H1 (cell line): ENCODE data around the gene ATP9B. TPM values are rescaled to one million over a fixed set of nuclear protein-coding genes. Genes with fewer than 3 reads are reported as not detected.

Source experiments
- CTCF ChIA-PET: fragments of 300-600 bp; sonication (Branson Sonifier 250); formaldehyde crosslinking; loops from one replicate; lab custom pipeline; 2021; ENCODE audit not compliant: partially characterized antibody; lab: Charles Lee
- POLR2A ChIA-PET: fragments of 300-600 bp; sonication (Branson Sonifier 250); formaldehyde crosslinking; loops from one replicate; lab custom pipeline; 2021; ENCODE audit warnings: inconsistent platforms; ENCODE audit not compliant: partially characterized antibody; lab: Charles Lee
- DNase-seq, 2 experiments: peaks; one replicate each; pipeline versions ENCODE4 v3.0.0 to v3.0.0-alpha.2; 2010 to 2022; ENCODE audit warnings: low spot score in 2 of 2, low read depth in 1 of 2, mixed read lengths in 1 of 2
- FAIRE-seq: peaks from 2 replicates; lab custom pipeline; 2011; peaks lifted over from hg19 to GRCh38; lab: Jason Lieb, UNC
- H2AFZ ChIP-seq: 2 replicates; pipeline ENCODE4 v1.8.1; 2012; ENCODE audit warnings: low read length, inconsistent platforms
- H2AK5ac ChIP-seq: 2 replicates; pipeline ENCODE4 v1.6.1; 2013; ENCODE audit warnings: low read depth, low read length
- H2BK120ac ChIP-seq: replicated peaks from 2 replicates; pipeline ENCODE3; 2013; ENCODE audit warnings: low read depth, low read length, inconsistent platforms
- H2BK12ac ChIP-seq: 2 replicates; pipeline ENCODE4 v1.6.1; 2013; ENCODE audit warnings: low read depth, low read length
- H2BK15ac ChIP-seq: 2 replicates; pipeline ENCODE4 v1.6.1; 2013; ENCODE audit warnings: low read length
- H2BK20ac ChIP-seq: 2 replicates; pipeline ENCODE4 v1.6.1; 2013; ENCODE audit warnings: low read length
- H2BK5ac ChIP-seq: 2 replicates; pipeline ENCODE4 v1.6.1; 2013; ENCODE audit warnings: low read depth, low read length
- H3K14ac ChIP-seq: 2 replicates; pipeline ENCODE4 v1.6.1; 2013; ENCODE audit warnings: inconsistent platforms; ENCODE audit not compliant: insufficient read length
- H3K18ac ChIP-seq: 2 replicates; pipeline ENCODE4 v1.6.1; 2013; ENCODE audit warnings: low read length; ENCODE audit errors: extremely low read depth
- H3K23ac ChIP-seq: 2 replicates; pipeline ENCODE4 v1.6.1; 2013; ENCODE audit warnings: inconsistent platforms; ENCODE audit not compliant: insufficient read length
- H3K23me2 ChIP-seq: 2 replicates; pipeline ENCODE4 v1.6.1; 2013; ENCODE audit warnings: low read depth, low read length
- H3K27ac ChIP-seq: 2 replicates; pipeline ENCODE4 v1.6.1; 2011; ENCODE audit warnings: low read depth, low read length, inconsistent platforms
- H3K27me3 ChIP-seq, 4 experiments: replicated peaks in 1 of 4; 1 replicate in 1 of 4; 2 replicates in 3 of 4; pipeline versions ENCODE4 v1.6.1 to v1.8.1; 2011 to 2013; ENCODE audit warnings: low read length in 3 of 4, mild to moderate bottlenecking in 3 of 4, inconsistent platforms in 2 of 4, mixed read lengths in 2 of 4, moderate library complexity in 1 of 4; ENCODE audit not compliant: control insufficient read depth in 3 of 4, insufficient read depth in 3 of 4; ENCODE audit errors: extremely low read depth in 1 of 4
- H3K36me3 ChIP-seq, 4 experiments: 2 replicates each; pipeline versions ENCODE4 v1.6.1 to v1.8.1; 2011 to 2013; ENCODE audit warnings: mild to moderate bottlenecking in 4 of 4, low read length in 3 of 4, moderate library complexity in 2 of 4, control low read depth in 1 of 4, inconsistent platforms in 1 of 4; ENCODE audit not compliant: insufficient read depth in 4 of 4, control insufficient read depth in 2 of 4
- H3K4ac ChIP-seq: replicated peaks from 2 replicates; pipeline ENCODE3; 2013; ENCODE audit warnings: low read length, low read depth, mixed read lengths, inconsistent platforms; ENCODE audit not compliant: insufficient read length
- H3K4me1 ChIP-seq, 4 experiments: replicated peaks in 1 of 4; 1 replicate in 1 of 4; 2 replicates in 3 of 4; pipeline versions ENCODE4 v1.6.1 to v1.8.1; 2011 to 2013; ENCODE audit warnings: low read length in 3 of 4, inconsistent platforms in 2 of 4, mixed read lengths in 1 of 4; ENCODE audit not compliant: insufficient read depth in 4 of 4, control insufficient read depth in 3 of 4
- H3K4me2 ChIP-seq, 2 experiments: 2 replicates each; pipeline versions ENCODE4 v1.6.1 to v1.8.1; 2011 to 2013; ENCODE audit warnings: low read depth in 2 of 2, low read length in 2 of 2, control low read depth in 1 of 2, inconsistent platforms in 1 of 2, mild to moderate bottlenecking in 1 of 2; ENCODE audit not compliant: insufficient read depth in 1 of 2
- H3K4me3 ChIP-seq, 4 experiments: fragments of 200-600, 300-600 bp in 1 of 4; sonication (generic), shearing (Covaris generic), sonication (Bioruptor Twin) in 1 of 4; 2 replicates each; pipeline versions ENCODE4 v1.5.1 to v1.8.1; 2011 to 2016; ENCODE audit warnings: low read length in 4 of 4, low read depth in 3 of 4, control low read depth in 2 of 4, inconsistent platforms in 2 of 4, mild to moderate bottlenecking in 2 of 4, mixed read lengths in 1 of 4, moderate library complexity in 1 of 4; ENCODE audit not compliant: insufficient read depth in 2 of 4; ENCODE audit errors: extremely low read depth in 1 of 4
- H3K56ac ChIP-seq: replicated peaks from 2 replicates; pipeline ENCODE3; 2013; ENCODE audit warnings: low read depth, mild to moderate bottlenecking, mixed read lengths, low read length, inconsistent platforms; ENCODE audit not compliant: insufficient read length
- H3K79me1 ChIP-seq: 2 replicates; pipeline ENCODE4 v1.6.1; 2013; ENCODE audit warnings: low read depth, low read length, control low read depth
- H3K79me2 ChIP-seq, 2 experiments: 2 replicates each; pipeline versions ENCODE4 v1.6.1 to v1.8.1; 2012 to 2013; ENCODE audit warnings: low read length in 2 of 2, mild to moderate bottlenecking in 2 of 2, inconsistent platforms in 1 of 2; ENCODE audit not compliant: insufficient read depth in 2 of 2, control insufficient read depth in 1 of 2
- H3K9ac ChIP-seq, 4 experiments: replicated peaks in 1 of 4; 1 replicate in 1 of 4; 2 replicates in 3 of 4; pipeline versions ENCODE4 v1.6.1 to v1.8.1; 2011 to 2013; ENCODE audit warnings: low read depth in 3 of 4, low read length in 3 of 4, control low read depth in 2 of 4, mild to moderate bottlenecking in 2 of 4, moderate library complexity in 2 of 4, inconsistent platforms in 1 of 4; ENCODE audit errors: extremely low read depth in 1 of 4
- H3K9me3 ChIP-seq, 2 experiments: 2 replicates each; pipeline versions ENCODE4 v1.6.1 to v1.8.1; 2012 to 2013; ENCODE audit warnings: mild to moderate bottlenecking in 2 of 2, moderate library complexity in 2 of 2, control low read depth in 1 of 2, inconsistent platforms in 1 of 2, low read depth in 1 of 2, low read length in 1 of 2, mixed read lengths in 1 of 2; ENCODE audit not compliant: insufficient read depth in 2 of 2
- H4K20me1 ChIP-seq, 2 experiments: replicated peaks in 1 of 2; 2 replicates each; pipeline versions ENCODE3 to v1.8.1; 2011 to 2013; ENCODE audit warnings: inconsistent platforms in 2 of 2, low read length in 2 of 2, mild to moderate bottlenecking in 1 of 2; ENCODE audit not compliant: insufficient read depth in 2 of 2, control insufficient read depth in 1 of 2
- H4K5ac ChIP-seq: 2 replicates; pipeline ENCODE4 v1.6.1; 2013; ENCODE audit warnings: low read length, low read depth, mixed read lengths, inconsistent platforms; ENCODE audit not compliant: insufficient read length
- H4K8ac ChIP-seq: 2 replicates; pipeline ENCODE4 v1.8.0; 2013; ENCODE audit warnings: mild to moderate bottlenecking, moderate library complexity, low read length, inconsistent platforms; ENCODE audit not compliant: insufficient read depth; ENCODE audit errors: extremely low read depth
- H4K91ac ChIP-seq: replicated peaks from 2 replicates; pipeline ENCODE3; 2013; ENCODE audit warnings: low read length, mixed read lengths, inconsistent platforms; ENCODE audit not compliant: insufficient read length
- ATF3 ChIP-seq: IDR thresholded peaks from 2 replicates; pipeline ENCODE4 v1.6.1; 2011; ENCODE audit warnings: low read depth, mild to moderate bottlenecking, low read length; ENCODE audit not compliant: insufficient read depth
- BRCA1 ChIP-seq: IDR thresholded peaks from 2 replicates; pipeline ENCODE4 v1.6.1; 2012; ENCODE audit warnings: low read depth, low read length, improper control_type of control experiment
- CBX8 ChIP-seq: fragments of 300-800, 300-1000 bp; sonication (generic); IDR thresholded peaks from 2 replicates; pipeline ENCODE4 v1.7.1; 2016; ENCODE audit warnings: low read depth, low read length, borderline replicate concordance
- EZH2 ChIP-seq: fragments of 200-600 bp; sonication (generic); IDR thresholded peaks from 2 replicates; pipeline ENCODE4 v1.7.1; 2012; ENCODE audit warnings: low read depth, mild to moderate bottlenecking, moderate library complexity, low read length, inconsistent platforms; ENCODE audit not compliant: severe bottlenecking
- JUND ChIP-seq: IDR thresholded peaks from 2 replicates; pipeline ENCODE4 v1.6.1; 2011; ENCODE audit warnings: mild to moderate bottlenecking, improper control_type of control experiment, low read length
- KDM5A ChIP-seq: fragments of 200-600 bp; IDR thresholded peaks from 2 replicates; pipeline ENCODE4 v1.7.1; 2012; ENCODE audit warnings: mild to moderate bottlenecking, low read length, inconsistent platforms, mixed read lengths
- NRF1 ChIP-seq: IDR thresholded peaks from 2 replicates; pipeline ENCODE4 v1.6.1; 2011; ENCODE audit warnings: mild to moderate bottlenecking, low read depth, low read length, improper control_type of control experiment
- SIRT6 ChIP-seq: IDR thresholded peaks from one replicate; pipeline ENCODE4 v1.7.1; 2012; ENCODE audit warnings: low read length, inconsistent platforms
- SIX5 ChIP-seq: IDR thresholded peaks from 2 replicates; pipeline ENCODE4 v1.6.1; 2011; ENCODE audit warnings: mild to moderate bottlenecking, low read depth, low read length
- TAF1 ChIP-seq: IDR thresholded peaks from 2 replicates; pipeline ENCODE4 v1.6.1; 2011; ENCODE audit warnings: mild to moderate bottlenecking, low read depth, low read length
- USF2 ChIP-seq: IDR thresholded peaks from 2 replicates; pipeline ENCODE4 v1.6.1; 2011; ENCODE audit warnings: low read length, improper control_type of control experiment
- ZNF274 ChIP-seq: IDR thresholded peaks from 2 replicates; pipeline ENCODE4 v1.7.0; 2012; ENCODE audit warnings: low read length, borderline replicate concordance; ENCODE audit errors: extremely low read depth
- WGBS, 2 experiments: shearing (Covaris generic) in 1 of 2; methylation state at CpG; one replicate each; pipeline versions ENCODE4 v1.1.6 to v1.1.7; 2013 to 2015; ENCODE audit warnings: low lambda C conversion rate in 2 of 2, mixed read lengths in 2 of 2, inconsistent platforms in 1 of 2, low coverage in 1 of 2, missing lambda C conversion rate in 1 of 2; ENCODE audit not compliant: insufficient replicate concordance in 2 of 2, insufficient coverage in 1 of 2, insufficient read length in 1 of 2; ENCODE audit errors: extremely low coverage in 1 of 2, missing lambda C conversion rate in 1 of 2; 5-methylcytosine and 5-hydroxymethylcytosine counted together
- polyA plus RNA-seq, 7 experiments: library from polyadenylated mRNA; depleted of rRNA in 3 of 7; stranded (reverse) in 5 of 7; unstranded in 2 of 7; fragments of >200 nt in 5 of 7; fragments of 200-250 nt in 2 of 7; gene quantifications; 1 replicate in 5 of 7; 2 replicates in 1 of 7; 4 replicates in 1 of 7; pipeline versions ENCODE4 v1.2.1 to v1.2.3, GENCODE V29; 2011 to 2013; ENCODE audit warnings: missing spikeins in 2 of 7, mixed read lengths in 2 of 7
- total RNA-seq: library from RNA; stranded (reverse); fragmentation: NEBNext Ultra II Directional; extraction: Animal tissue kit (Norgen Biotek cat#: 25700); gene quantifications from 2 replicates; pipeline ENCODE4 v1.2.1, GENCODE V29; 2021

ATP9B gene
- total and polyA plus RNA-seq, 2 of the 8 experiments (the other 6 are each of a cell fraction or from before 2014, with no cell fraction given), result 15.1 to 21.7 TPM

- no peaks in the 10 kb centered on the region for H3K79me2 ChIP-seq
- no peak overlapping the region for H4K5ac ChIP-seq
- ChIA-PET CTCF (no interaction called here), POLR2A (no interaction called here)
- no peaks in the 10 kb centered on the region; a peak in 1 of 8 replicates for H3K36me3 ChIP-seq
- H3K4me1 ChIP-seq, result no peaks in the 10 kb centered on the region; a peak in 1 of 7 replicates
- no peak overlapping the region for H2BK120ac ChIP-seq
- H3K79me1 ChIP-seq, result no peaks in the 10 kb centered on the region; the same call in 1 of the 2 replicates
- H3K4me2 ChIP-seq, result no peak overlapping the region
- H3K9me3 ChIP-seq, result no peaks in the 10 kb centered on the region
- no peak for DNase-seq
- no peak overlapping the region for H3K4ac ChIP-seq
- no peak overlapping the region for H2BK12ac ChIP-seq
- H4K8ac ChIP-seq, result peak overlapping the region; percentile 17; the same call in 1 of the 2 replicates
- H3K23me2 ChIP-seq, result no peaks in the 10 kb centered on the region; the same call in 1 of the 2 replicates
- H3K27me3 ChIP-seq, result no peaks in the 10 kb centered on the region
- no peak overlapping the region for H3K23ac ChIP-seq
- no peak overlapping the region for H2AK5ac ChIP-seq
- WGBS, 2 experiments, result 97% methylated on average over 29 of the region's 30 CpGs; no CpG with 5 or more reads in 1 of the 2 experiments
- no peak overlapping the region for H2BK15ac ChIP-seq
- H2BK20ac ChIP-seq, result no peak overlapping the region
- H3K18ac ChIP-seq, result no peak overlapping the region
- TF ChIP-seq KDM5A, result no peak
- no peak for TF ChIP-seq SIRT6
- no peak for TF ChIP-seq EZH2
- no peak for TF ChIP-seq CBX8
- TF ChIP-seq BRCA1, result no peak
- TF ChIP-seq TAF1, result no peak
- no peak for TF ChIP-seq ZNF274
- no peak for TF ChIP-seq ATF3
- TF ChIP-seq JUND, result no peak
- no peak for TF ChIP-seq USF2
- no peak for TF ChIP-seq SIX5
- no peak for TF ChIP-seq NRF1
- H3K56ac ChIP-seq, result no peak overlapping the region
- no peak overlapping the region for H3K4me3 ChIP-seq
- H3K9ac ChIP-seq, result no peak overlapping the region
- H3K27ac ChIP-seq, result no peak overlapping the region
- no peak overlapping the region for H2AFZ ChIP-seq
- FAIRE-seq, result no peak
- H2BK5ac ChIP-seq, result no peak overlapping the region
- H4K91ac ChIP-seq, result no peak overlapping the region
- H4K20me1 ChIP-seq, result no peaks in the 10 kb centered on the region
- no peak overlapping the region for H3K14ac ChIP-seq
Observed at GRCh38 chr18:79424008-79424565, 354.9 kb downstream of the ATP9B start.
